HepG2 (cell line): ENCODE results near the gene ZFHX3. TPM values are rescaled to one million over a fixed set of nuclear protein-coding genes. Genes with fewer than 3 reads are reported as not detected.

Experiments
- CHD4 ChIP-seq: fragments of 200-600 bp; sonication (generic); IDR thresholded peaks from 2 replicates; pipeline ENCODE4 v1.7.0; 2017; ENCODE audit warnings: mild to moderate bottlenecking, low read length, borderline replicate concordance
- CREB1 ChIP-seq, 2 experiments: fragments of 450-650 bp in 1 of 2; IDR thresholded peaks; 2 replicates each; pipeline ENCODE4 v1.6.1; 2016 to 2017; ENCODE audit warnings: control low read depth in 1 of 2, mild to moderate bottlenecking in 1 of 2, missing compliant biosample characterization in 1 of 2, missing genetic modification characterization in 1 of 2
- CREBL2 ChIP-seq: sonication (generic); formaldehyde crosslinking; IDR thresholded peaks from 2 replicates; pipeline ENCODE4 v1.8.1; 2023; ENCODE audit warnings: missing genetic modification reagents, mild to moderate bottlenecking, borderline replicate concordance
- DZIP1 ChIP-seq: sonication (generic); formaldehyde crosslinking; IDR thresholded peaks from 2 replicates; pipeline ENCODE4 v1.5.0; 2020; ENCODE audit warnings: mild to moderate bottlenecking, missing genetic modification reagents
- E2F2 ChIP-seq: sonication (generic); formaldehyde crosslinking; IDR thresholded peaks from 2 replicates; pipeline ENCODE4 v1.4.0; 2020; ENCODE audit warnings: missing genetic modification reagents, borderline replicate concordance
- E2F5 ChIP-seq: sonication (generic); formaldehyde crosslinking; conservative IDR thresholded peaks from 2 replicates; pipeline ENCODE4 v1.4.0; 2020; ENCODE audit warnings: missing genetic modification reagents
- RFX1 ChIP-seq: fragments of 450-650 bp; IDR thresholded peaks from 2 replicates; pipeline ENCODE4 v1.6.1; 2017
- RNF219 ChIP-seq: sonication (generic); formaldehyde crosslinking; IDR thresholded peaks from 2 replicates; pipeline ENCODE4 v1.5.0; 2020; ENCODE audit warnings: mild to moderate bottlenecking, missing genetic modification reagents
- STAT5B ChIP-seq: sonication (generic); formaldehyde crosslinking; IDR thresholded peaks from 2 replicates; pipeline ENCODE4 v1.4.0; 2020; ENCODE audit warnings: missing genetic modification reagents
- SUZ12 ChIP-seq: fragments of 150-350 bp; IDR thresholded peaks from 2 replicates; pipeline ENCODE4 v1.6.1; 2014; ENCODE audit warnings: low read depth, low read length
- ZBTB10 ChIP-seq: sonication (generic); formaldehyde crosslinking; IDR thresholded peaks from 2 replicates; pipeline ENCODE4 v1.4.0; 2020; ENCODE audit warnings: missing genetic modification reagents, borderline replicate concordance
- ZC3H13 ChIP-seq: sonication (generic); formaldehyde crosslinking; IDR thresholded peaks from 2 replicates; pipeline ENCODE4 v1.8.1; 2023; ENCODE audit warnings: mild to moderate bottlenecking, missing genetic modification reagents, moderate library complexity
- ZNF530 ChIP-seq: sonication (generic); formaldehyde crosslinking; IDR thresholded peaks from 2 replicates; pipeline ENCODE4 v1.5.0; 2020; ENCODE audit warnings: low read depth, mild to moderate bottlenecking, missing genetic modification reagents
- polyA plus RNA-seq, 8 experiments: library from polyadenylated mRNA; depleted of rRNA in 3 of 8; stranded (reverse) in 7 of 8; unstranded in 1 of 8; fragments of >200 nt; fragmentation: Illumina TruSeq in 4 of 8; extraction: Trizol in 4 of 8; gene quantifications; 2 replicates each; pipeline versions ENCODE4 v1.2.1 to v1.2.3, GENCODE V29; 2011 to 2016; ENCODE audit warnings: low read depth in 4 of 8, missing spikeins in 1 of 8, mixed read lengths in 1 of 8; ENCODE audit not compliant: insufficient read depth in 1 of 8
- total RNA-seq, 5 experiments: library from RNA; depleted of rRNA; stranded (reverse); fragments of >200 nt; fragmentation: Illumina TruSeq; extraction: Trizol; gene quantifications; 2 replicates each; pipeline ENCODE4 v1.2.3, GENCODE V29; 2016; ENCODE audit warnings: low read depth in 1 of 5

Gene ZFHX3
- total and polyA plus RNA-seq, 2 of the 13 experiments (the other 11 are each of a cell fraction or from before 2014, with no cell fraction given) = 5.0 to 6.0 TPM

GRCh38 chr16:73048292-73049080 is 558 bp upstream of the ZFHX3 start (continued):
- TF ChIP-seq ZNF530 (no peak), RNF219 (0 out of 2 replicates have a peak, but pooled peaks have one; percentile 41), STAT5B (no peak), ZBTB10 (CRISPR knock-in tag) (peak; percentile 66; the same call in 1 of the 2 replicates), CREBL2 (CRISPR knock-in tag) (no peak), E2F2 (no peak; the same call in 1 of the 2 replicates), ZC3H13 (CRISPR knock-in tag) (peak; percentile 41; the same call in 1 of the 2 replicates), RFX1 (no peak), CHD4 (no peak), DZIP1 (CRISPR knock-in tag) (no peak), E2F5 (no peak; the same call in 1 of the 2 replicates), CREB1 (IDR thresholded peaks at IDR 0.05) (peak; percentile 74), CREB1 (CRISPR knock-in tag; IDR thresholded peaks at IDR 0.05) (peak; percentile 61), SUZ12 (no peak)
